ENCODE results near the gene TOM1L1.

Gene TOM1L1

DNA sequence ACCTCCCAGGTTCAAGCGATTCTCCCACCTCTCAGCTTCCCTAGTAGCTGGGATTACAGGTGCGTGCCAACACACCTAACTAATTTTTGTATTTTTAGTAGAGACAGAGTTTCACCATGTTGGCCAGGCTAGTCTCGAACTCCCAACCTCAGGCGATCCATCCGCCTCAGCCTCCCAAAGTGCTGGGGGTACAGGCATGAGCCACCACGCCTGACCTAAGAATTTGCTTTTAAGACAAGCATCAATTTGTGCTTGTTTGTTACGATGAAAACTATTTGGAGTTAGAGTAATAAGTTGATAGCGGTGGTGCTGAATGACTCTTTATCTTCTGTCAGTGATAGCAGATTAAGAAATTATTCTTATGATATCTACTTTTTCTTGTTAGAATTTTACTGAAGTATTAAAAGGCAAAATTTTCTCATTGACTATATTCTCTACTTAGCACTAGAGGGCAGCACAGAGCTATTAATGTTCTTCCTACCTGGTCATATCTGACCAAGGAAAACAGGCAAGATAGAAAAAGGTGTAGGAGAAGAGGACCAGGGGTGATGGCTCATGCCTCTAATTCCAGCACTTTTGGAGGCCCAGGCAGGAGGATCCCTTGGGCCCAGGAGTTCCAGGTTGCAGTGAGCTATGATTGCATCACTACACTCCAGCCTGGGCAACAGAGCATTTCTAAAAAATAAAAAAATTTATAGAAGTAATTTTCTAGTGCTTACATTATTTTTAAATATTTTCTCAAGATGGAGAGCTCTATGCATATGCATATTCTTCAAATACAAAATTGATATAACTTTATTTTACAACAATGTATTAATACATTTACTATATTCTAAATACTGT lies 92.4 kb downstream of the TOM1L1 start:
- peak; percentile 40 for DNase-seq (ENCODE audit: low spot score)

DNA sequence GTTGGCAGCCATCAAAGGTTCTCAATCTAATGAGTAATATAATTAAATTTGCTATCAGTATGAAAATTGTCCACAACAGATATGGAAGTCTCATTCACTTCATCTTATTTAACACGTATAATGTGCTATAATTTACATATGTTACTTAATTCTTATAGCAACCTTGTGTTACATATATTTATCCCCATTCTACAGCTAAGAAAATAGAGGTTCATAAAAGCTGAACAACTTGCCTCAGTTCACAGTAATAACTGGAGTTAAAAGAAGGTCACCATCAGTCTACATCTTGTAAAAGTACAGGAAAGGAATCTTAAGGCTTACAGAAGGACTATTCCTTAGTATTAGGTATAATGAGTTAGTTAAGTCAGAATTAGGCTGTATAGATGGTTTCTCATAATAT lies 95.8 kb downstream of the TOM1L1 start:
- DNase-seq (ENCODE audit: low spot score), result no peak

DNA sequence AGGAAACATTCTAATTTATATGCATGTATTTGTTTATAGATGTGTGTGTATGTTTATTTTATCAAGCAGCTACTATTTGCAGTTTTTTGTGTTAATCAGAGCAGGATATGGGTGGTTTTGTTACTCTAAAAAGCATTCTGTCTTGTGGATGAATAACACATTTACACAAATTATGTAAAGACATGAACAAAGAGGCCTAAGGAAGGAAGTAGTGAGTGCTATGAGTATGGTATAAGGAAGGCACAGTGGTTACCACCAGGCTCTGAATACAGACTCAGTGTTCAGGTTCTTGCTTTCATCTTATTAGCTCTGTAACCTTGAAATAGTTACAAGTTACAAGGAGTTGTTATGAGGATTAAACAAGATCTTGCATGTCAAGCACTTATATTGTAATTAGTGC lies 101.8 kb downstream of the TOM1L1 start:
- DNase-seq (ENCODE audit: low spot score), result no peak

DNA sequence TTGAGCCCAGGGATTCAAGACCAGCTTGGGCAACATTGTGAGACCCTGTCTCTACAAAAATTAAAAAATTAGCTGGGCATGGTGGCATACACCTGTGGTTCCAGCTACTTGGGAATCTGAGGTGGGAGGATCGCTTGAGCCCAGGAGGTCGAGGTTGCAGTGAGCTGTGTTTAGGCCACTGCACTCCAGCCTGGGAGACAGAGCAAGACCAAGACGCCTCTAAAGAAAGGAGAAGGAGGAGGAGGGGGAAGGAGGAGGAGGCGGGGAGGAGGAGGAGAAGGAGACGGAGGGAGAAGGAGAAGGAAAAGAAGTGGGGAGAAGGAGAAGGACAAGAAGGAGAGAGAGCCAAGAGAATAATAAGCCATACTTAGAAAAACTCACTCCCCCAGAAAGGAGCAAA lies 103.8 kb downstream of the TOM1L1 start:
- no peak for DNase-seq (ENCODE audit: low spot score)

DNA sequence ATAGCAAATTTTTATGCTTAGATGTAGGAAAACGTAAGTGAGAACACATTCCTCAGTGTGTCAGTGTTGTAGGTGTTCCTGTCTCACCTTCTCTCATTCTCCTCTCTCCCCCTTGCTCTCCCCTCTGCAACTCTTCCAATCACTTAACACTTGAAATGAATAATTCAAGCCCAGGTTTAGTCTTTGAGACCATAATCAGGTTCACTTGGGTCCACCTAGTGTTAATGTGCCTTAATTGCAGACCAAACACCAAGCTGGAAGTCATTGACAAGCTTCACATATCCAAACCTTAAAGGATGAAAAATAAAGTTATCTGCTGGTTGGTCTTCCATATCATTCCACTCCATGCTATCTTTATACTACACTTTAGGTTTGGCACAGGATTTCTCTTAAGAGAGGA lies 104.9 kb downstream of the TOM1L1 start:
- DNase-seq (ENCODE audit: low spot score), result no peak
